COLO668 (cell line): ENCODE measurements around the gene FLRT2.

Source experiments
- DNase-seq: peaks from one replicate; lab custom pipeline; 2025; ENCODE audit not compliant: unreplicated experiment; lab: John Stamatoyannopoulos, UW

The FLRT2 gene

GRCh38 chr14:85529803-85530574, at the start of gene FLRT2:
FLRT2 (plus strand) TSS chr14:85530144; CDS start chr14:85621515, 91,371 bp downstream.
- peak; percentile 29 for DNase-seq

- DNase-seq: no peak
These were observed 48.5 kb upstream of the FLRT2 start for GRCh38 chr14:85481471-85481870.

GRCh38 chr14:85482552-85482951, 47.4 kb upstream of the FLRT2 start:
- DNase-seq: no peak

- DNase-seq: no peak
These were observed 46.9 kb upstream of the FLRT2 start for GRCh38 chr14:85483037-85483436.

- DNase-seq: no peak
These were observed 46.3 kb upstream of the FLRT2 start for GRCh38 chr14:85483652-85484051.

- DNase-seq: no peak
These were observed 42.7 kb upstream of the FLRT2 start for GRCh38 chr14:85487215-85487614.

- DNase-seq: no peak
These were observed 28.2 kb upstream of the FLRT2 start for GRCh38 chr14:85501751-85502150.

GRCh38 chr14:85508863-85509262, 21.1 kb upstream of the FLRT2 start:
- DNase-seq: no peak

GRCh38 chr14:85512451-85512850, 17.5 kb upstream of the FLRT2 start:
- DNase-seq: no peak

GRCh38 chr14:85514487-85514886, 15.5 kb upstream of the FLRT2 start:
- no peak for DNase-seq

GRCh38 chr14:85516239-85517113, 13.5 kb upstream of the FLRT2 start:
- no peak for DNase-seq

- DNase-seq: no peak
These were observed 12.7 kb upstream of the FLRT2 start for GRCh38 chr14:85517114-85517688.

GRCh38 chr14:85519661-85520305, 10.2 kb upstream of the FLRT2 start:
- DNase-seq: no peak

- no peak for DNase-seq
These were observed 9.4 kb upstream of the FLRT2 start for GRCh38 chr14:85520581-85520980.

GRCh38 chr14:85523624-85524023, 6.3 kb upstream of the FLRT2 start:
- DNase-seq: no peak

- DNase-seq: no peak
These were observed 2.9 kb upstream of the FLRT2 start for GRCh38 chr14:85527006-85527405.

GRCh38 chr14:85527445-85528035, 2.4 kb upstream of the FLRT2 start:
- DNase-seq: no peak

GRCh38 chr14:85528080-85528896, 1.7 kb upstream of the FLRT2 start:
- peak; percentile 21 for DNase-seq

GRCh38 chr14:85528897-85529631, 880 bp upstream of the FLRT2 start:
- DNase-seq: no peak
